Erythroblast (primary cell): ENCODE results near the gene ADARB2.

ENCODE experiments used
- GATA1 ChIP-seq: IDR thresholded peaks from 2 replicates; pipeline ENCODE4 v1.6.1; 2011; ENCODE audit warnings: low read depth, mild to moderate bottlenecking, control low read depth, low read length, moderate library complexity
- POLR2A ChIP-seq: IDR thresholded peaks from 2 replicates; pipeline ENCODE4 v1.6.1; 2011; ENCODE audit warnings: mild to moderate bottlenecking, low read length

GRCh38 chr10:1320739-1321320, 416.5 kb downstream of the ADARB2 start:
- TF ChIP-seq POLR2A (no peak), GATA1 (no peak)
